K562 (cell line): ENCODE data around the gene PARD6B. TPM values are rescaled to one million over a fixed set of nuclear protein-coding genes. Genes with fewer than 3 reads are reported as not detected.

Experiments
- CC2D1A ChIP-seq: fragments of 450-650 bp; IDR thresholded peaks from 2 replicates; pipeline ENCODE4 v1.6.1; 2017; ENCODE audit warnings: mild to moderate bottlenecking
- CREB3L1 ChIP-seq: fragments of 450-650 bp; IDR thresholded peaks from 2 replicates; pipeline ENCODE4 v1.6.1; 2014; ENCODE audit warnings: low read depth, mild to moderate bottlenecking, moderate library complexity, borderline replicate concordance
- CTBP1 ChIP-seq: fragments of 450-650 bp; IDR thresholded peaks from 2 replicates; pipeline ENCODE4 v1.6.1; 2016; ENCODE audit warnings: borderline replicate concordance
- EGR1 ChIP-seq: fragments of 450-650 bp; conservative IDR thresholded peaks from 2 replicates; pipeline ENCODE4 v1.6.1; 2017; ENCODE audit warnings: mild to moderate bottlenecking
- GTF2A2 ChIP-seq: IDR thresholded peaks from 2 replicates; pipeline ENCODE4 v1.6.1; 2016; ENCODE audit warnings: mild to moderate bottlenecking, missing genetic modification characterization, missing compliant biosample characterization
- HNRNPH1 ChIP-seq: fragments of 200-400 bp; formaldehyde crosslinking; optimal IDR thresholded peaks from 2 replicates; pipeline ENCODE3; 2017; ENCODE audit warnings: low read depth, mild to moderate bottlenecking, low read length, moderate library complexity
- IFI16 ChIP-seq: fragments of 250-450 bp; sonication (Bioruptor Pico); IDR thresholded peaks from 2 replicates; pipeline ENCODE4 v2.1.2; 2022; ENCODE audit warnings: mild to moderate bottlenecking, inconsistent platforms
- MAFK ChIP-seq: IDR thresholded peaks from 2 replicates; pipeline ENCODE4 v1.6.1; 2011; ENCODE audit warnings: low read length, improper control_type of control experiment
- MNT ChIP-seq, 2 experiments: fragments of 450-650 bp; conservative IDR thresholded peaks; 2 replicates each; pipeline ENCODE4 v1.6.1; 2017; ENCODE audit warnings: mild to moderate bottlenecking in 2 of 2, moderate library complexity in 2 of 2
- NELFE ChIP-seq: IDR thresholded peaks from 2 replicates; pipeline ENCODE4 v1.6.1; 2011; ENCODE audit warnings: mild to moderate bottlenecking; ENCODE audit not compliant: insufficient read depth, insufficient read length
- RBFOX2 ChIP-seq: fragments of 200-400 bp; formaldehyde crosslinking; IDR thresholded peaks from 2 replicates; pipeline ENCODE4 v1.6.1; 2017; ENCODE audit warnings: low read depth, mild to moderate bottlenecking, low read length, moderate library complexity
- SIX5 ChIP-seq, 2 experiments: IDR thresholded peaks; 2 replicates each; pipeline ENCODE4 v1.6.1; 2011; ENCODE audit warnings: low read length in 2 of 2, borderline replicate concordance in 1 of 2, low read depth in 1 of 2, mild to moderate bottlenecking in 1 of 2, moderate library complexity in 1 of 2; ENCODE audit not compliant: insufficient read depth in 1 of 2
- SPI1 ChIP-seq: IDR thresholded peaks from 2 replicates; pipeline ENCODE4 v1.6.1; 2011; ENCODE audit warnings: low read depth, low read length, control low read depth, borderline replicate concordance
- SRSF3 ChIP-seq: fragments of 200-400 bp; formaldehyde crosslinking; IDR thresholded peaks from 2 replicates; pipeline ENCODE4 v1.6.1; 2016; ENCODE audit warnings: mild to moderate bottlenecking, low read length, moderate library complexity; ENCODE audit not compliant: insufficient read depth
- THRAP3 ChIP-seq: fragments of 450-650 bp; IDR thresholded peaks from 2 replicates; pipeline ENCODE4 v1.6.1; 2016; ENCODE audit warnings: mild to moderate bottlenecking, inconsistent platforms, borderline replicate concordance
- ZBTB5 ChIP-seq: fragments of 450-650 bp; IDR thresholded peaks from 2 replicates; pipeline ENCODE4 v1.6.1; 2017; ENCODE audit warnings: antibody characterized with exemption
- ZMIZ1 ChIP-seq, 2 experiments: fragments of 150-350 bp in 1 of 2; IDR thresholded peaks; 2 replicates each; pipeline ENCODE4 v1.6.1; 2012 to 2016; ENCODE audit warnings: low read depth in 2 of 2, low read length in 2 of 2, mild to moderate bottlenecking in 1 of 2, moderate library complexity in 1 of 2
- ZNF24 ChIP-seq: fragments of 450-650 bp; IDR thresholded peaks from 2 replicates; pipeline ENCODE4 v1.6.1; 2016
- ZNF41 ChIP-seq: fragments of 250-450 bp; sonication (Bioruptor Pico); conservative IDR thresholded peaks from 2 replicates; pipeline ENCODE4 v1.4.0; 2020; ENCODE audit warnings: mild to moderate bottlenecking
- polyA plus RNA-seq, 8 experiments: library from polyadenylated mRNA; depleted of rRNA in 4 of 8; stranded (reverse) in 5 of 8; unstranded in 3 of 8; fragments of >200 nt; fragmentation: Nextera tagmentation in 2 of 8; fragmentation: Illumina TruSeq in 1 of 8; extraction: Ambion mirVana in 2 of 8; extraction: Trizol in 1 of 8; gene quantifications; 2 replicates each; pipeline versions ENCODE4 v1.2.1 to v1.2.3, GENCODE V29; 2011 to 2014; ENCODE audit warnings: inconsistent platforms in 1 of 8, missing spikeins in 1 of 8
- total RNA-seq, 7 experiments: library from RNA; depleted of rRNA in 6 of 7; stranded (reverse); fragments of >200 nt in 6 of 7; fragmentation: Illumina TruSeq in 2 of 7; extraction: Trizol in 2 of 7; gene quantifications; 2 replicates each; pipeline versions ENCODE4 v1.2.1 to v1.2.3, GENCODE V29; 2011 to 2021; ENCODE audit warnings: low replicate concordance in 1 of 7

Gene PARD6B
- total and polyA plus RNA-seq, 9 of the 15 experiments (the other 6 are each of a cell fraction or from before 2014, with no cell fraction given): 1.7 to 12.3 (median 5.5) TPM

GRCh38 chr20:50691573-50692551, 39.5 kb upstream of the PARD6B start (continued):
- TF ChIP-seq CTBP1 (no peak), IFI16 (no peak), ZBTB5 (no peak), SIX5 (IDR thresholded peaks at IDR 0.05; ENCODE audit: borderline replicate concordance in 1 of 2, insufficient read depth in 1 of 2, low read depth in 1 of 2, low read length in 2 of 2) (no peak), SRSF3 (no peak), SPI1 (no peak), RBFOX2 (no peak), EGR1 (no peak; the same call in 1 of the 2 replicates), CREB3L1 (no peak), CC2D1A (0 out of 2 replicates have a peak, but pooled peaks have one; percentile 7), THRAP3 (peak; percentile 86; the same call in 1 of the 2 replicates), GTF2A2 (no peak), ZNF41 (CRISPR knock-in tag) (no peak), ZMIZ1 (IDR thresholded peaks at IDR 0.05; ENCODE audit: low read depth in 2 of 2, low read length in 2 of 2) (no peak), ZNF24 (no peak), MNT (conservative IDR thresholded peaks at IDR 0.05) (peak; percentile 59 to 82), MAFK (no peak), HNRNPH1 (no peak), NELFE (no peak)
